Activated CD4-positive, alpha-beta T cell treated with anti-CD3 and anti-CD28 coated beads, Interleukin-2, amount 10 ng/mL, durations not matched to agents 24 days and 14 days (primary cell): ENCODE measurements around the gene RIN3. TPM values are rescaled to one million over a fixed set of nuclear protein-coding genes. Genes with fewer than 3 reads are reported as not detected.

Source experiments
- DNase-seq: peaks from one replicate; pipeline ENCODE4 v3.0.0; 2022
- H3K27ac Mint-ChIP-seq: one replicate; pipeline ENCODE4 v1.8.0; 2022; ENCODE audit warnings: mild to moderate bottlenecking, mixed read lengths
- H3K27me3 Mint-ChIP-seq: one replicate; pipeline ENCODE4 v1.8.0; 2022; ENCODE audit warnings: mixed read lengths
- H3K36me3 Mint-ChIP-seq: one replicate; pipeline ENCODE4 v1.8.0; 2022; ENCODE audit warnings: low read depth, mild to moderate bottlenecking, mixed read lengths
- H3K4me1 Mint-ChIP-seq: one replicate; pipeline ENCODE4 v1.8.0; 2021; ENCODE audit warnings: mixed read lengths
- H3K4me3 Mint-ChIP-seq: one replicate; pipeline ENCODE4 v1.8.0; 2022; ENCODE audit warnings: mild to moderate bottlenecking, moderate library complexity, mixed read lengths
- H3K9me3 Mint-ChIP-seq: one replicate; pipeline ENCODE4 v1.8.0; 2021; ENCODE audit warnings: mixed read lengths
- intact Hi-C: fragments of 100-400 bp; cut with micrococcal nuclease; formaldehyde crosslinking; loops from one replicate; pipeline ENCODE4 v1.15.1; 2023
- total RNA-seq: library from RNA; stranded (reverse); gene quantifications from 2 replicates; pipeline ENCODE4 v1.2.3, GENCODE V29; 2022

Gene RIN3
- total RNA-seq, 1 donor from 2014 or later = 21.5 TPM

DNA sequence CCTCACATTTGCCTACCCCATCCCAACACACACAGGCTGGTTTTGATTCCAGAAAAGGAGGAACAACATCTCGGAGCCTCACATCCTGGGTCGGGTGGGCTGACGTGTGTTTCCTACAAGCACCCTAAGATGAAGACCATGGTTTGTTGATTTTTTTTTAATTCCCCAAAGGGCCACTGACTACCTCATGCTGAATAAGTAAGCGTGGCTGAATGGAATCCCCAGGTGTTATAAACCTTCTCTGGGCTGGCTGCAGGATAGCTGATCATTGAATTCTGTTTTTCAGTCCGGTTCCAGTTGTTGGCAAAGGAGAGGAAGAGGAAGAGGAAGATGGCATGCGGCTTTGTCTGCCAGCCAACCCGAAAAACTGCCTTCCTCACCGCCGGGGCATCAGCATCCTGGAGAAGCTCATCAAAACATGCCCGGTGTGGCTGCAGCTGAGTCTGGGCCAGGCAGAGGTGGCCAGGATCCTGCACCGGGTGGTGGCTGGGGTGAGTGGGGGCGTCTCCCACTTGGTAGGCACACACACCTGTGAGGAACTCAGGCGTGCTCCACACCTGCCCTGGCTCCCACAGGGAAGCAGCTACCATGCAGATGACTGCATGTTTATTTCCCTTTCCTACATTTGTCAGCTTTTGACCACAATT, 42.0 kb downstream of the RIN3 start:
- H3K4me3 Mint-ChIP-seq = no peak overlapping the region
- intact Hi-C loops = loop anchor here (1.0 to 2.0 kb wide), 4 partner anchors 31 to 215 kb away; no protein-coding TSS in a partner anchor
- peaks cover 12% of the 10 kb centered on the region for H3K36me3 Mint-ChIP-seq
- no peak for DNase-seq
- peaks cover 65% of the 10 kb centered on the region for H3K4me1 Mint-ChIP-seq
- H3K27me3 Mint-ChIP-seq = peaks cover 19% of the 10 kb centered on the region
- peak overlapping the region; percentile 88 for H3K27ac Mint-ChIP-seq
- H3K9me3 Mint-ChIP-seq = no peaks in the 10 kb centered on the region

DNA sequence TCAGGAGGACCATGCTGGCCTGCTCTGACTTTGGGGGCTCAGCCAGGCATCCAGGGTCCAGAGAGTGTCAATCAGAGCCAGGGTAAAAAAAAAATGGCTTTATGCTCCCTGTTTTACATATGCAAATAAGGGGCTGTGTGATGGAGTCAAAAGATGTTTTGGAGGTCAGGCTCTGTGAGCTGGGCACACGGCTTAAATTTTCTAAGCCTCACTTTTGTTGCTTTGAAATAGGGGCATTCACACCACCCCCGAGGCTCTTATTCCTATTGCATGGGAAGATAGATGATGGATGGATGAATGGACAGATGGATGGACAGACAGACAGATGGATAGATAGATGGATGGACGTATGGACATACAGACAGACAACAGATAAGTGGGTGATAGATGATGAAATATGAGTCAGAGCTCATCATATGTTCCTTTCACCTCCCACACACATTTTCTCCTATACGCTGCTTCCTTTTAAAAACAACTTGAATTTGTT, 42.7 kb downstream of the RIN3 start:
- intact Hi-C loops = loop anchor here (1.0 to 2.0 kb wide), 4 partner anchors 30 to 215 kb away; no protein-coding TSS in a partner anchor
- Mint-ChIP-seq H3K4me3 (peak overlapping the region; percentile 33), H3K4me1 (peaks cover 62% of the 10 kb centered on the region)

DNA sequence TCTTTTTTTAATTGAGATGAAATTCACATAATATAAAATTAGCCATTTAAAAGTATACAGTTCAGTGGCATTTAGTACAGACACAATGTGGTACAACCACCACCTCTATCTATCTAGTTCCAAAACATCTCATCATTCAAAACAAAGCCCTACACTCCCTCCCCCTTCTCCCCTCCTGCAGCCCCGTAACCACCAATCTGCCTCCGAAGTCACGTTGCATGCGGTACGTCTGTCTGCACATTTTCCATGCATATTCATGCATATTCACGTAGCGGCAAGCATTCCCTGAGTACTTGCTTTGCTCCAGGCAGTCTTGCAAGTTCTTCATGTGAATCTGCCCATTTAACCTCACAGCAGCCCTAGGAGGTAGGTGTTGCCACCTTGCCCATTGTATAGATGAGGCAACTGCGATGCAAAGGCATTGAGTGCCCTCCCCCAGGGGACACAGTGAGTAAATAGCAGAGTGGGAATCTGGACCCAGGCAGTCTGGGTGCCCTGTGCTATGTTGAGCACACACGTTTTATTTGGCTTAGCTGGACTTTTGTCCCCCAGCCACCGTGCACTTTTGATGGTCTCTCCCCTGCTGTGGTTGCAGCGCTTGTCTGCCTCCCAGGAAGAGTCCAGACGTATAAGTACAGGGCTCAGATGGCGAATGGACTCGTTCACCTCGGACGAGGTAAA, 43.4 kb downstream of the RIN3 start:
- intact Hi-C loops = loop anchor here (1.0 to 2.0 kb wide), 4 partner anchors 29 to 214 kb away; no protein-coding TSS in a partner anchor
- Mint-ChIP-seq H3K27ac (peak overlapping the region; percentile 88), H3K27me3 (peaks cover 12% of the 10 kb centered on the region), H3K36me3 (peaks cover 12% of the 10 kb centered on the region), H3K9me3 (no peaks in the 10 kb centered on the region), H3K4me3 (peak overlapping the region; percentile 33), H3K4me1 (peaks cover 60% of the 10 kb centered on the region)
- no peak for DNase-seq

More for the DNA sequence above, 42.7 kb downstream of the RIN3 start:
- Mint-ChIP-seq H3K27me3 (peaks cover 17% of the 10 kb centered on the region), H3K9me3 (no peaks in the 10 kb centered on the region), H3K36me3 (peaks cover 12% of the 10 kb centered on the region), H3K27ac (peak overlapping the region; percentile 88)
- no peak for DNase-seq

DNA sequence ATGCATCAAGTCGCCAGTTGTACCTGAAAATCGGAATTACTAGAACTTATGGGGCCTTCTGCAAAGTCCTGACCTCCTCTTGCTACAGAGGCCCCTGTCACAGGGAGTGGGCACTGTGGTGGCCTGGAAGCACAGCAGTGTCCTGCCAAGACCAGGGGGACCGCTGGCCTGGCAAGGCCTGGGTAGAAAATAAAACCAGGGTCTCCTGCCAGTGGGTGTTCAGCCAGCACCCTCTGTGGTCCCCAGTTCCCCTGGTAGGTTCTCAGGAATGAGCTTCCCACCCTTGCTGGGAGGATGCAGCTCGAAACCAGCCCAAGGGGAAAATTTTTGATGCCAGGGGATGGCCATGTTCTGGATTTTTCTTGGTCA, 43.9 kb downstream of the RIN3 start:
- intact Hi-C loops = loop anchor here (2.0 kb wide), 2 partner anchors 93 to 213 kb away; no protein-coding TSS in a partner anchor
- H3K4me1 Mint-ChIP-seq = peaks cover 62% of the 10 kb centered on the region
- H3K27ac Mint-ChIP-seq = peak overlapping the region; percentile 88
- no peak for DNase-seq
- peaks cover 10% of the 10 kb centered on the region for H3K27me3 Mint-ChIP-seq
- peak overlapping the region; percentile 6 for H3K4me3 Mint-ChIP-seq
- no peaks in the 10 kb centered on the region for H3K9me3 Mint-ChIP-seq
- H3K36me3 Mint-ChIP-seq = peaks cover 12% of the 10 kb centered on the region

DNA sequence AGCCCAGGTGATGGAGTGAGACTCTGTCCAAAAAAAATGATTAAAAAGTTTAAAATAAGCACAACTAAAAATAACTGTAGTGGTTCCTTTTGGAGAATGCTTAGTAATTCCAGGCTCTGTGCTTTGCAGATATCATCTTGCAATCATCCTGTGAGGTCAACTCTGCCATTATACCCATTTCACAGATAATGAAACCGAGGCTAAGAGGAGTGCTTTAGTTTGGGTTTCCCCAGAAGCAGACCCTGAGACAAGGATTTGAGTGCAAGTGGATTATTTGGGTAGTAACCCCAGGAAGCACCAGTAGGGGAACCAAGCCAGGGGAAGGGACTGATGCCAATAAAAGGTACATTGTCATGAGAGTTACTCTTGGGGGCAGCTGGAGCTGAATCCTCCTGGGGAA, 44.7 kb downstream of the RIN3 start:
- Mint-ChIP-seq H3K9me3 (no peaks in the 10 kb centered on the region), H3K27me3 (peaks cover 8% of the 10 kb centered on the region), H3K4me1 (peaks cover 67% of the 10 kb centered on the region), H3K4me3 (no peak overlapping the region), H3K36me3 (peaks cover 12% of the 10 kb centered on the region), H3K27ac (peak overlapping the region; percentile 68)
- DNase-seq = no peak
- intact Hi-C loops = no loop called here

DNA sequence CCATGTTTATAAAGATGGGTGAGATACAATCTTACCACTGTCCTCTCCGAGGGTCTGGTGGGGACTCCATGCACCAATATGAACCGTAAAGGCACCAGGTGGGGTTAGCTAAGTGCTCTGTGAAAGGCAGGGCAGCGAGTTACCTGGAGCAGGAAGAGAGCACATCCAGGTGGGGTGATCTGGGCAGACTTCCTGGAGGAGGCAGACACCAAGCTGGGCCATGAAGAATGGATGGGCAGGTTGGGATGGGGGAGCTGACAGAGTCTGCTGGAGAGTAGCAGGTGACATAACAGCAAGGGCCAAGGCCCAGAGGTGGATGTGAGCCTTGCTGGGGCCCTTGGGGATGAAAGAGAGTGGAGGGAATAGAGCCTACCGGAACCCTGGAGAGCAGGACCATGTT, 45.9 kb downstream of the RIN3 start:
- intact Hi-C loops = no loop called here
- Mint-ChIP-seq H3K9me3 (no peaks in the 10 kb centered on the region), H3K4me1 (peaks cover 75% of the 10 kb centered on the region), H3K36me3 (peaks cover 13% of the 10 kb centered on the region), H3K4me3 (no peak overlapping the region), H3K27me3 (peaks cover 5% of the 10 kb centered on the region), H3K27ac (no peak overlapping the region)
- no peak for DNase-seq

DNA sequence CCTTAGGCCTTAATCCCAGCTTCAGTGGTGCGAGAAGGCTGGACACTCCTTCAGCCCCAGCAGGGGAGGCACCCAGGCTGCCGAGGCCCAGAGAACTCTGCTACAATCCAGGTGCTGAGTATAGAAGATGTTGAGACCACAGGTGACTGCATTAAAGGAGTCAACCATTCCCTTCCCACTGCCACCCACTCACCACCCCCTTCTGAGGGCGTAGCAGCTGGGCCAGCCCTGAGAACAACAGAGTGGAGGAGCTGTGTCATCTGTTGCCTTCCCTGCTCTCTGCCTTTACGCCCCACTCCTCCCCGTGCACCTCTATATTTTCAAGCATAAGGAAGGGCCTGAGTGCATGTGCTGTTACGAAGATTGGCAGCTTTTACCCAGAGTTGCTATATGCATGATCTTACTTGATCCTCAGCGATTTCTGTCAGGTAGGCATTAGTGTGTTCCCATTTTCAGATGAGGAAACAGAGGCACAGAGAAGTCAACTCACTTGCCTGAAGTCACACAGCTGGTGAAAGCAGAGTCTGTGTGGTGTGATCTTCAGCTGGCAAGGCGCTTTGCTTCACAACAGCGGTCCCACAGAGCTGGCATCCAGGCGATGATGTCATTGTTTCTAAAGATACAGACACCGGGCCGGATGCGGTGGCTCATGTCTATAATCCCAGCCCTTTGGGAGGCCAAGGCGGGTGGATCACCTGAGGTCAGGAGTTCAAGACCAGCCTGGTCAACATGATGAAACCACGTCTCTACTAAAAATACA, 46.7 kb downstream of the RIN3 start:
- H3K4me3 Mint-ChIP-seq = peak overlapping the region; percentile 8
- intact Hi-C loops = loop anchor here (5.0 kb wide), 1 partner anchor 232 kb away; the partner anchor contains the start of gene GOLGA5
- peaks cover 78% of the 10 kb centered on the region for H3K4me1 Mint-ChIP-seq
- peak overlapping the region; percentile 39 for H3K27ac Mint-ChIP-seq
- peaks cover 18% of the 10 kb centered on the region for H3K36me3 Mint-ChIP-seq
- peak; percentile 78 for DNase-seq
- H3K9me3 Mint-ChIP-seq = no peaks in the 10 kb centered on the region
- peaks cover 5% of the 10 kb centered on the region for H3K27me3 Mint-ChIP-seq

DNA sequence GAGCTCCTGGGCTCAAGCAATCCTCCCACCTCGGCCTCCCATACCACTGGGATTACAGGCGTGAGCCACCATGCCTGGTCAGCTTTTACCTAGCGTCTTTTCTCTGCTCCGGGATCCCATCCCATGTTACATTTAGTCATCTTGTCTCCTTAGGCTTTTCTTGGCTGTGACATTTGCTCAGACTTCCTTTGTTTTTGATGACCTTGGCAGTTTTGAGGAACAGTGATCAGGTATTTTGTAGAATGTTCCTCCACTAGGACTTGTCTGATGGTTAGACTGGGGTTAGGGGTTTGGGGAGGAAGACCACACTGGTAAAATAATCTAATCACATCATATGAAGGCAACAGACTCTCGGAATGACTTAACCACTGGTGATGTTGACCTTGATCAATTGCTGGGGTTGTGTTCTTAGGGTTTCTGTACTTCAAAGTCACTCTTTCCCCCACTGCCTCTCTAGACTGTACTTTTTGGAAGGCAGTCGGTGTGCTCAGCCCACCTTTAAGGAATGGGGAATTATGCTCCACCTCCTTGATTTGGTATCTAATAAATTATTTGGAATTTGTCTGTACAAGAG, 48.4 kb downstream of the RIN3 start:
- no peak for DNase-seq
- Mint-ChIP-seq H3K27ac (peak overlapping the region; percentile 8), H3K9me3 (peaks cover 2% of the 10 kb centered on the region), H3K36me3 (peaks cover 26% of the 10 kb centered on the region), H3K27me3 (peaks cover 4% of the 10 kb centered on the region), H3K4me3 (no peak overlapping the region), H3K4me1 (peaks cover 66% of the 10 kb centered on the region)
- intact Hi-C loops = loop anchor here (5.0 kb wide), 1 partner anchor 230 kb away; the partner anchor contains the start of gene GOLGA5

DNA sequence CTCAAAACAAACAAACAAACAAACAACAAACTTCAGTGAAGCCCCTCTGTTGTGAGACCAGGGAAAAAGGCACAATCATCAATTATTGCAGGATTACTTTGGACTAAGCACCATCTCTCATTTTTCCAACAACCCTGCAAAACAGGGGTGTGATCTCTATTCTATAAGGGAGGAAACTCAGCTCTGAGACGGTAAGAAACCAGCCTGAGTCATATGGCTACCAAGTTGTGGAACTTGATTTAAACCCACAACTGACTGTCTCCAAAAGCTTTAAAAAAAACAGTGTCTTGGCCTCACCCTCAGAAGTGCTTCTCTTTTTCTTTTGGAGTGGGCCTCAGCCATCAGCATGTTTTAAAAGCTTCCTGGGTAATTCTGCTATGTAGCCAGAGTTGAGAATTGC, 49.8 kb downstream of the RIN3 start:
- peak; percentile 79 for DNase-seq
- H3K27ac Mint-ChIP-seq = peak overlapping the region; percentile 58
- H3K4me3 Mint-ChIP-seq = peak overlapping the region; percentile 30
- intact Hi-C loops = loop anchor here (1.0 to 5.0 kb wide), 2 partner anchors 23 to 229 kb away; partner anchors contain the start of gene GOLGA5
- H3K4me1 Mint-ChIP-seq = peaks cover 56% of the 10 kb centered on the region
- H3K9me3 Mint-ChIP-seq = peaks cover 12% of the 10 kb centered on the region
- H3K27me3 Mint-ChIP-seq = peaks cover 4% of the 10 kb centered on the region
- H3K36me3 Mint-ChIP-seq = peaks cover 32% of the 10 kb centered on the region

DNA sequence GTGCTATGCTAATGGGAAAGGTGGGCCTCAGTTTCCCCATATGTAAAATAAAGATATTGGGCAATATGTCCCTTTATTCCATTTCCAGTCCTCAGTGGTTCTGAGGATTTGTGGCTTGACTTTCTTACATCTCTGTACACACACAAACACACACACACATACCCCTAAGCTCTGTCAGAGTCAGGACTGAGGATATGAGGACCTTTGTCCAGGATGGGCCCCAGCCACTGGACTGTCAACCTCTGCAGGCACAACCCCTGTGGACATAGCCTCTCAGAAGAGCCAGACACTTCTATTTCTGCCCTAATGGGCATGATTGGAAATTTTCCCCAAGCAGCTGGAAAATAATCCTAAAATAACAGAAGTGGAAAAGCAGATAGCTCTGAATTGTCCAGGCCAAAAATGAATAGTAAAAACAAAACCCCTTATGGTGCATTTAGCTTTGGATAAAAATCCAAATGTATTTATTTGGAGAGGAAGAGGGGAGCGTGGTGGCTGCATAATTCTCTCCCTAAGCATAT, 50.2 kb downstream of the RIN3 start:
- peaks cover 57% of the 10 kb centered on the region for H3K4me1 Mint-ChIP-seq
- H3K36me3 Mint-ChIP-seq = peaks cover 30% of the 10 kb centered on the region
- H3K27ac Mint-ChIP-seq = peak overlapping the region; percentile 58

DNA sequence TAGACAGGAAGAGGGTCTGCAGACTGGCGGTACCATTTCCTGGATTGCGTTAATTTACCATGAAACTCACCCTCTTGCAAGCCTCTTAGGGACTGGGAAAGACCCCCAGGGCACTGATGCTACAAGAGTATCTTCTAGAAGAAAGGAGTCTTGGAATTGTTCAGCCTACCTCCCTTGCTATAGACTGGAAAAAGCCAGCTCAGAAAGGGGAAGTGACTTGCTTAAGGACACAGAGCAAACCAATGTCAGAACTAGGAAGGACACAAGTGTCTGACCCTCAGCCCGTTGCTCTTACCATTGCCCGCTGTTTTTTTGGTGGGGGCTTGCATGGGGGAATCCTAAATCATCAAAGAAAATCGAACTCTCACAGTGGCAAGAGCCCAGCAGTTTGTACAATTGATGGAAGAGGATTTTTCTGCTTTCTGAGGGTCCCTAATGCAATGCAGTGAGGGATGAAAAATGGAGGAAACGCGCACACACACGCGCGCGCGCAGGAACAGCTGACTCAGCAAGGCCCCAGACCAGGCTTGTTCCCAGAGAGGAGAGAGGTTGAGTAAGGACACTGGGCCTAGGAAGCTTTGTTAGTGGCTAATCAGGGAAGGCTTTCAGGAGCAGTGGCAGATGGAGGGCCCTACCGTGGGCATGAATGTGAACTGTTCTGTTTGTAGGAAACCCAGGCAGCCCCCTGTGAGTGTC, 50.9 kb downstream of the RIN3 start:
- Mint-ChIP-seq H3K4me1 (peaks cover 59% of the 10 kb centered on the region), H3K4me3 (no peak overlapping the region), H3K27me3 (peaks cover 2% of the 10 kb centered on the region), H3K27ac (no peak overlapping the region), H3K36me3 (peaks cover 28% of the 10 kb centered on the region), H3K9me3 (peaks cover 12% of the 10 kb centered on the region)
- DNase-seq = no peak
- intact Hi-C loops = loop anchor here (5.0 kb wide), 1 partner anchor 228 kb away; the partner anchor contains the start of gene GOLGA5

More for the DNA sequence above, 50.2 kb downstream of the RIN3 start:
- DNase-seq = no peak
- Mint-ChIP-seq H3K27me3 (peaks cover 4% of the 10 kb centered on the region), H3K9me3 (peaks cover 12% of the 10 kb centered on the region), H3K4me3 (peak overlapping the region; percentile 30)
- intact Hi-C loops = loop anchor here (1.0 to 5.0 kb wide), 2 partner anchors 22 to 228 kb away; partner anchors contain the start of gene GOLGA5

DNA sequence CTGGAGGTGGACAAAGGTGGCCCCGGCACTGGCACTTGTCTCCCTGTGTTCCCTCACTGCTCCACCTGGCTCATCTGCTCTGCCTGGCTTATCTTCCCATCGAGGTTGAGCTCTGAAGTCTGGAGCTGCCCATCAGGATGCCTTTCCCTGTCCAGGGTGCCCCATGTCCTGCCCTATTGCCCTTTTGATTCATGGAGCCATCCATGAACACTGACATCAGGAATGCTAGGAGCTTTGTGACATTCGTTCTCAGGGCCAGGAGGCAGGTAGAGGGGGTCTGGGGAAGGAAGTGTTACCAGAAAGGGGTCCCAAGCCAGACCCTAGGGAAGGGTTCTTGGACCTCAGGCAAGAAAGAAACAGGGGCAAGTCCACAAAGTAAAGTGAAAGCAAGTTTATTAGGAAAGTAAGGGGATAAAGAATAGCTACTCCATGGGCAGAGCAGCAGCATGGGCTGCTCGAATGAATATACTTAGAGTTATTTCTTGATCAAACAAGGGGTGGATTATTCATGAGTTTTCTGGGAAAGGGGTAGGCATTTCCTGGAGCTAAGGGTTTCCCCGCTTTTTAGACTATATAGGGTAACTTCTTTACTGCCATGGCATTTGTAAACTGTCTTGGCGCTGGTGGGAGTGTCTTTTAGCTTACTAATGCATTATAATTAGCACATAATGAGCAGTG, 51.6 kb downstream of the RIN3 start:
- peaks cover 12% of the 10 kb centered on the region for H3K9me3 Mint-ChIP-seq
- peaks cover 55% of the 10 kb centered on the region for H3K4me1 Mint-ChIP-seq
- no peak overlapping the region for H3K4me3 Mint-ChIP-seq
- H3K27ac Mint-ChIP-seq = no peak overlapping the region
- peaks cover 26% of the 10 kb centered on the region for H3K36me3 Mint-ChIP-seq
- DNase-seq = no peak
- intact Hi-C loops = no loop called here
- peaks cover 3% of the 10 kb centered on the region for H3K27me3 Mint-ChIP-seq
